ENCODE data around the gene MIGA2.

The MIGA2 gene, protein sequence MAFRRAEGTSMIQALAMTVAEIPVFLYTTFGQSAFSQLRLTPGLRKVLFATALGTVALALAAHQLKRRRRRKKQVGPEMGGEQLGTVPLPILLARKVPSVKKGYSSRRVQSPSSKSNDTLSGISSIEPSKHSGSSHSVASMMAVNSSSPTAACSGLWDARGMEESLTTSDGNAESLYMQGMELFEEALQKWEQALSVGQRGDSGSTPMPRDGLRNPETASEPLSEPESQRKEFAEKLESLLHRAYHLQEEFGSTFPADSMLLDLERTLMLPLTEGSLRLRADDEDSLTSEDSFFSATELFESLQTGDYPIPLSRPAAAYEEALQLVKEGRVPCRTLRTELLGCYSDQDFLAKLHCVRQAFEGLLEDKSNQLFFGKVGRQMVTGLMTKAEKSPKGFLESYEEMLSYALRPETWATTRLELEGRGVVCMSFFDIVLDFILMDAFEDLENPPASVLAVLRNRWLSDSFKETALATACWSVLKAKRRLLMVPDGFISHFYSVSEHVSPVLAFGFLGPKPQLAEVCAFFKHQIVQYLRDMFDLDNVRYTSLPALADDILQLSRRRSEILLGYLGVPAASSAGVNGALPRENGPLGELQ

DNA sequence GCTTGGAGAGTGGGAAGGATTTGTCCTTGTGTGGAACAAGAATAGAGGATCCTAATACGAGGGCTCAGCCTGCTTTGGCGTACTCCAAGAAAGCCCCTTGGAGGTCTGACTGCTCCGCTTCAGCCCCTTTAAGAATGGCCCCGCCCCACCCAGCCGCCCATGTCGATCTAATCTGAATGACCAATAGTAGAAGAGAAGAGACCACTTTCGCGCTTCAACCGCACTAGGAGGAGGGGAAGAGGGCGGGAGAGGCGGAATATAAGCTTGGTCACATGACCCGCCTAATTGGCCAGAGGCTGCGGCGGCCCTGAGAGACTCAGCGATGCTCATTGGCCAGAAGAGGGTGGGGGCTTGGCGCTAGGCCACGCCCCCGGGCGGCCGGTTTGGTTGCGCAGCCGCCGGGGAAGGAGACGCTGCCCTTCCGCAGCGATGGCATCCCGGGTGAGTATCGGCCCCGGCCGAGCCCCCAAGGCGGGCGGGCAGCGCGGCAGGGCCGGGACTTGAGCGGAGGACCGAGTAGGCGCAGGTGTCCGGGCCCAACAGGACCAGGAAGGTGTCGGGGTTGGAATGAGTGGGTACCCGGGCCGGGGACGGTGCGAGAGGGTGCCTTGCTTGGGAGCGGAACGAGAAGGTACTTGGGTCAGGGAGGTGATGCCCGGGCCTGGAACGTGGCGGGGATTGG lies at the start of gene MIGA2:
Gene MIGA2, plus strand, starts transcription at position 386 of the 682 bp plus-strand sequence. CDS start 3,969 bp downstream, outside the sequence.
- peaks cover 23% of the 10 kb centered on the region for H3K4me1 Mint-ChIP-seq
- TF ChIP-seq, protein P1, sequence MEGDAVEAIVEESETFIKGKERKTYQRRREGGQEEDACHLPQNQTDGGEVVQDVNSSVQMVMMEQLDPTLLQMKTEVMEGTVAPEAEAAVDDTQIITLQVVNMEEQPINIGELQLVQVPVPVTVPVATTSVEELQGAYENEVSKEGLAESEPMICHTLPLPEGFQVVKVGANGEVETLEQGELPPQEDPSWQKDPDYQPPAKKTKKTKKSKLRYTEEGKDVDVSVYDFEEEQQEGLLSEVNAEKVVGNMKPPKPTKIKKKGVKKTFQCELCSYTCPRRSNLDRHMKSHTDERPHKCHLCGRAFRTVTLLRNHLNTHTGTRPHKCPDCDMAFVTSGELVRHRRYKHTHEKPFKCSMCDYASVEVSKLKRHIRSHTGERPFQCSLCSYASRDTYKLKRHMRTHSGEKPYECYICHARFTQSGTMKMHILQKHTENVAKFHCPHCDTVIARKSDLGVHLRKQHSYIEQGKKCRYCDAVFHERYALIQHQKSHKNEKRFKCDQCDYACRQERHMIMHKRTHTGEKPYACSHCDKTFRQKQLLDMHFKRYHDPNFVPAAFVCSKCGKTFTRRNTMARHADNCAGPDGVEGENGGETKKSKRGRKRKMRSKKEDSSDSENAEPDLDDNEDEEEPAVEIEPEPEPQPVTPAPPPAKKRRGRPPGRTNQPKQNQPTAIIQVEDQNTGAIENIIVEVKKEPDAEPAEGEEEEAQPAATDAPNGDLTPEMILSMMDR (IDR thresholded peaks at IDR 0.05; ENCODE audit: unreplicated experiment in 3 of 3) = no peak
- peak within 1 kb of the TSS; percentile 87 to 92 (median 90) for H3K27ac Mint-ChIP-seq
- peak within 1 kb of the TSS; percentile 90 to 94 (median 91) for H3K4me3 Mint-ChIP-seq
- no peaks in the 10 kb centered on the region for H3K36me3 Mint-ChIP-seq (ENCODE audit: low read depth)
- no peaks in the 10 kb centered on the region for H3K9me3 Mint-ChIP-seq
- H3K27me3 Mint-ChIP-seq (ENCODE audit: low read depth) = no peaks in the 10 kb centered on the region

DNA sequence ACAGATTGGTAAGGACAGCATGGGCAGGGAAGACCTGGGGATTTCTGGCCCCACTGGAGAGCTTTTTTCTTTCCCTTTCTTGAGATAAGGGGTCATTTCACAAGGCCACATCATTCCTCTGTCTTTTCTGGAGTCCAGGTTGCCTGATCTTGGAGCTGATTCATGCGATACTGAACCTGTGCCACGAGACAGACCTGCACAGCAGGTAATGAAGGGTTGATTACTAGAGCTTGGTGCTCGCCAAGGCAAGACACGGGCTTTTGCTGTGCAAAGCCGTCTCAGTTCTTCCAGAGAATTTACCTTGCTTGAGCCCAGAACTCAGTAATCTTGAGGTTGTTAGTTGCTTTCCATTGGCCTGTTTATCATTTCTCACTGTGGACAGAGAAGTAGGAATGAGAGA lies 49.8 kb upstream of the MIGA2 start:
- Mint-ChIP-seq H3K4me1 (peaks cover 7% of the 10 kb centered on the region), H3K27me3 (ENCODE audit: low read depth) (no peaks in the 10 kb centered on the region), H3K4me3 (no peak overlapping the region), H3K36me3 (ENCODE audit: low read depth) (peaks cover 52% of the 10 kb centered on the region), H3K9me3 (no peaks in the 10 kb centered on the region), H3K27ac (no peak overlapping the region)
- TF ChIP-seq, protein P1 (IDR thresholded peaks at IDR 0.05; ENCODE audit: unreplicated experiment in 3 of 3) = no peak

DNA sequence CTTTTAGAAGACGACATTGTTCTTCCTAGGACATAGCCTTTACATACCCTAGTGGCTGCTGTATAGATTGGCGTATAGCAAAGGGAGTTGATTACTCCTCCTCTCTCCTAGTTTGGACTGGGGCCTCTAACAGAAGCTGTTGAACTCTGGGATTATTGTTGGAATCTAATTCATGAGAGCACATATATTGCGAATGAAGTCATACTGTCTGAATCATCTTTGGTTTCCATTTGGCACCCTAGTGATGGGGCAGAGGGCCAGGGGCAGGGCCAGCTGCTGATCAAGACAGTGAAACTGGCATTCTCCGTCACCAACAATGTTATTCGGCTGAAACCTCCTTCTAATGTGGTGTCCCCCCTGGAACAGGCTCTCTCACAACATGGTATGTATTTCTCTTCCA lies 48.6 kb upstream of the MIGA2 start:
- TF ChIP-seq, protein P1 (IDR thresholded peaks at IDR 0.05; ENCODE audit: unreplicated experiment in 3 of 3) = no peak
- Mint-ChIP-seq H3K36me3 (ENCODE audit: low read depth) (peaks cover 52% of the 10 kb centered on the region), H3K4me1 (peaks cover 7% of the 10 kb centered on the region), H3K9me3 (no peaks in the 10 kb centered on the region), H3K27ac (no peak overlapping the region), H3K4me3 (no peak overlapping the region), H3K27me3 (ENCODE audit: low read depth) (no peaks in the 10 kb centered on the region)

DNA sequence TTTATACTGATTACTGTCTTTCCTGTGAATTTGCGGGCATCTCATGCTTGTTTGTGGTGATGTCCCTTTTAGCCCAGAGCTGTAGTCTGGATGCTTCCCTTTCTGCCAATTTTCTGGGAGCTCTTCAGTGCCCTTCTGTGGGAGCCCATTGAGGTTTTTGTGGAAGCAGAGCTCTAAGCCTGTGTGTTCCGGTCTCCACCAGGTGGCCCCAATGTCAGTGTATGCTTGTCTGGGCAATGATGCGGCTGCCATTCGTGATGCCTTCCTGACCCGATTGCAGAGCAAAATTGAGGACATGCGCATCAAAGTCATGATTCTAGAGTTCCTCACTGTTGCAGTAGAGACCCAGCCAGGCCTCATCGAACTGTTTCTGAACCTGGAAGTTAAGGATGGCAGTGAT lies 43.4 kb upstream of the MIGA2 start:
- no peaks in the 10 kb centered on the region for H3K27me3 Mint-ChIP-seq (ENCODE audit: low read depth)
- H3K9me3 Mint-ChIP-seq = no peaks in the 10 kb centered on the region
- no peak overlapping the region for H3K4me3 Mint-ChIP-seq
- no peak overlapping the region for H3K27ac Mint-ChIP-seq
- TF ChIP-seq, protein P1 (IDR thresholded peaks at IDR 0.05; ENCODE audit: unreplicated experiment in 3 of 3) = peak in 2 of 3 experiments; percentile 21 to 25
- peaks cover under 1% of the 10 kb centered on the region for H3K4me1 Mint-ChIP-seq
- peaks cover 62% of the 10 kb centered on the region for H3K36me3 Mint-ChIP-seq (ENCODE audit: low read depth)

- Mint-ChIP-seq H3K4me1 (no peaks in the 10 kb centered on the region), H3K27me3 (ENCODE audit: low read depth) (no peaks in the 10 kb centered on the region), H3K36me3 (ENCODE audit: low read depth) (peaks cover 76% of the 10 kb centered on the region), H3K9me3 (no peaks in the 10 kb centered on the region), H3K4me3 (no peak overlapping the region), H3K27ac (no peak overlapping the region)
- TF ChIP-seq, protein P1 (IDR thresholded peaks at IDR 0.05; ENCODE audit: unreplicated experiment in 3 of 3) = no peak
These were observed 40.6 kb upstream of the MIGA2 start for GRCh38 chr9:128995791-128996190.
